Measurements from ENCODE around the gene SPARCL1. TPM values are rescaled to one million over a fixed set of nuclear protein-coding genes. Genes with fewer than 3 reads are reported as not detected.

SPARCL1 gene
- polyA plus RNA-seq, 3 donors: 7.5 to 15.3 (median 13.0) TPM

GRCh38 chr4:87545052-87545451, 15.9 kb upstream of the SPARCL1 start:
- no peak for DNase-seq (ENCODE audit: extremely low read depth in 1 of 11, low read depth in 9 of 11, low spot score in 4 of 11)

GRCh38 chr4:87543835-87544461, 14.8 kb upstream of the SPARCL1 start:
- DNase-seq (ENCODE audit: extremely low read depth in 1 of 11, low read depth in 9 of 11, low spot score in 4 of 11): no peak

DNA sequence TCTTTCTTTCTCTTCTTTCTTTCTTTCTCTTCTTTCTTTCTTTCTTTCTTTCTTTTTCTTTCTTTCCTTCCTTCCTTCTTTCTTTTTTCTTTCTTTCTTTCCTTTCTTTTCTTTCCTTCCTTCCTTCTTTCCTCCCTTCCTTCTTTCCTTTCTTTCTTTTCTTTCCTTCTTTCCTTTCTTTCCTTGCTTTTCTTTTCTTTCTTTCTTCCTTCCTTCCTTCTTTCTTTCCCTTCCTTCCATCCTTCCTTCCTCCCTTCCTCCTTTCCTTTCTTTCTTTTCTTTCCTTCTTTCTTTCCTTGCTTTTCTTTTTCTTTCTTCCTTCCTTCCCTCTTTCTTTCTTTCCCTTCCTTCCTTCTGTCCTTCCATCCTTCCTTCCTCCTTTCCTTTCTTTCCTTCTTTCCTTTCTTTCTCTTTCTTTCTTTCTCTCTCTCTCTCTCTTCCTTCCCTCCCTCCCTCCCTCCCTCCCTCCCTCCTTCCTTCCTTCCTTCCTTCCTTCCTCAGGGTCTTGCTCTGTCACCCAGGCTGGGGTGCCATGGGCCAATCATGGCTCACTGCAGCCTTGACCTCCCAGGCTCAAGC, 13.6 kb upstream of the SPARCL1 start:
- no peak for DNase-seq (ENCODE audit: extremely low read depth in 1 of 11, low read depth in 9 of 11, low spot score in 4 of 11)

DNA sequence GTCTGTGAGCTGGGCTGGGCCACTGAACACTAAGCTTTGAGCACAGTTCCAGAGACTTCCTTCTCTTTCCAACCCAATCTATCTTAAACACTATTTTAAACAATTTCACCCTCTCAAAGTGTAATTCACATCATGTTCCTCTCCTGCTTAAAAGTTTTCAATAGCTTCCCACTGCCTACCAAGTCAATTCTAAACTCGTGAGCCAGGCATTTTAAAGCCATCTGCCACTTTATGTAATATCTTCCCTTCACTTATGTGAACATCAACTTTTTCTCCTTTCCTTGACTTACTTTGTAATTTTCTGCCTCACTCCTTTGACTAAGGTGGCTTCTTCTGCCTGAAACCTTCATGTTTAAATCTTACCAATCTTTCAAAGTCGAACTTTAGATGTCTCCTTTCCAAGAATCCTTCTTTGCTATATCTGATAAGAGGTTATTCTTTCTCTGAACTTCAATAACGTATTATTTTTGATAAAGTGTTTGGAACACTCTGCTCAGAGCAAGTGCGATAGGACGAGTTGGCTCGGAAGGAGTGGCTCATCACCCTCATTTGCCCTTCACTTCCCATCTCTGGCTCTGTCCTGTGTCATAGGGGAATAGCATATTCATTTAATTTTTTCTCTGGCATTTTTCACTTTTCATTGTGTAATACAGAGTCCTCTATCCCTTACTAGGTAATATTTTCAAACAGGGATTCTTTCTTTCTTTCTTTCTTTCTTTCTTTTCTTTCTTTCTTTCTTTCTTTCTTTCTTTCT, 13.0 kb upstream of the SPARCL1 start:
- DNase-seq (ENCODE audit: extremely low read depth in 1 of 11, low read depth in 9 of 11, low spot score in 4 of 11): no peak

GRCh38 chr4:87541521-87541920, 12.3 kb upstream of the SPARCL1 start:
- DNase-seq (ENCODE audit: extremely low read depth in 1 of 11, low read depth in 9 of 11, low spot score in 4 of 11): no peak

GRCh38 chr4:87540146-87541058, 11.2 kb upstream of the SPARCL1 start:
- peak in 1 of 11 donors; percentile 34 for DNase-seq (ENCODE audit: extremely low read depth in 1 of 11, low read depth in 9 of 11, low spot score in 4 of 11)

DNA sequence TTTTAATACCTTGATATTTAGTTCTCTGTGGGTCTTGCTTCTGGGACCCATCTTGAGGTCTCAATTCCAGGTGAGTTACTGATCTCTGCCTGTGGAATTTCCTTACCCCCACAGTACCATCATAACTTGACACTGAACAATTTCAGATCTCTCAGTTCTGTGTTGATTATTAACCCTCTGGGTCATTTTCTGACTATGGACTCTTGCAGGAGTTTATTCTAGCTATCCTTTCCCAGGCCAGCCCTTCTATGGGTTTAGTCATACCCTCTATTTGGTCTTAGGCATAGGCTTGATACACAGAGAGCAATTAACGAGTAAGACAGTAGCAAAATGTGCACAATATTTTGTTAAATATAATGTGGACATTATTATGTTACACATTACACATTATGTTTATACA, 3.7 kb upstream of the SPARCL1 start:
- DNase-seq (ENCODE audit: extremely low read depth in 1 of 11, low read depth in 9 of 11, low spot score in 4 of 11): no peak

GRCh38 chr4:87532109-87532508, 2.9 kb upstream of the SPARCL1 start:
- no peak for DNase-seq (ENCODE audit: extremely low read depth in 1 of 11, low read depth in 9 of 11, low spot score in 4 of 11)

DNA sequence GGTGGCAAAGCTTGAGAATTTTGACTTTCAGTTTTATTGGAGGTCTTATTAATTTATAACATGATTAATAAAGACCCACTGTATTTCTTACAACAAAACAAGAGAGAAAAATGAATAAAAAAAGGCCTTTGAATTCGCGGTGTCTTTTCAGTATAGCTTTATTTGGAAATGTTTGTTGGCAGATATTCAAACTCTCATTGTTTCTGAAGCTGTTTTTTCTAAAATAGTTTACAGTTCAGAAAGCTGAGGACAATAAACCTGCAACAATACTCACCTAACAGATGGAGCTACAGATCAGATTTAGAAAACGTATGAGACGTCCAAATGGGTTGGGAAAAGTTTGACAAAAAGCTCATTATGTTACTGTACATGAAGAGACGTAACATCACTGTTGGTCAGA, 2.4 kb upstream of the SPARCL1 start:
- no peak for DNase-seq (ENCODE audit: extremely low read depth in 1 of 11, low read depth in 9 of 11, low spot score in 4 of 11)

- DNase-seq (ENCODE audit: extremely low read depth in 1 of 11, low read depth in 9 of 11, low spot score in 4 of 11): peak in 3 of 11 donors; percentile 44 to 54 (median 49)
Observed at GRCh38 chr4:87530868-87531267, 1.7 kb upstream of the SPARCL1 start.

DNA sequence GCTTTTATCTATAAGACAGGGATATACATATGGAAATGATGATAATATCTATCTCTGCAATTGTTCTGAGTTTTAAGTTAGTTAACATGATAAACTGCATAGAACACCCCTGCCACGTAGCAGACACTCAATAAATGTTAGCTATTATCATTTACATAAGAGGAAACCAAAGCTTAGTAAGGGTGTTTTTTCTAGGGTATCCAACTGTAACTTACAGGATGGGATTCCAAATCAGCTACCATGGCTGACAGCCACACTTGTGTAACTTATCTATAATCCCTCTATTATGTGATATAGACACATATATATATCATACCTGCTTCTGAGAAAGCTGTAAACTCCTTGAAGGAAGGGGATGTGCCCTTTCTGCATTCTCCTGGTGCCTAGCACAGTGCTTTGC, 1.1 kb upstream of the SPARCL1 start:
- no peak for DNase-seq (ENCODE audit: extremely low read depth in 1 of 11, low read depth in 9 of 11, low spot score in 4 of 11)

DNA sequence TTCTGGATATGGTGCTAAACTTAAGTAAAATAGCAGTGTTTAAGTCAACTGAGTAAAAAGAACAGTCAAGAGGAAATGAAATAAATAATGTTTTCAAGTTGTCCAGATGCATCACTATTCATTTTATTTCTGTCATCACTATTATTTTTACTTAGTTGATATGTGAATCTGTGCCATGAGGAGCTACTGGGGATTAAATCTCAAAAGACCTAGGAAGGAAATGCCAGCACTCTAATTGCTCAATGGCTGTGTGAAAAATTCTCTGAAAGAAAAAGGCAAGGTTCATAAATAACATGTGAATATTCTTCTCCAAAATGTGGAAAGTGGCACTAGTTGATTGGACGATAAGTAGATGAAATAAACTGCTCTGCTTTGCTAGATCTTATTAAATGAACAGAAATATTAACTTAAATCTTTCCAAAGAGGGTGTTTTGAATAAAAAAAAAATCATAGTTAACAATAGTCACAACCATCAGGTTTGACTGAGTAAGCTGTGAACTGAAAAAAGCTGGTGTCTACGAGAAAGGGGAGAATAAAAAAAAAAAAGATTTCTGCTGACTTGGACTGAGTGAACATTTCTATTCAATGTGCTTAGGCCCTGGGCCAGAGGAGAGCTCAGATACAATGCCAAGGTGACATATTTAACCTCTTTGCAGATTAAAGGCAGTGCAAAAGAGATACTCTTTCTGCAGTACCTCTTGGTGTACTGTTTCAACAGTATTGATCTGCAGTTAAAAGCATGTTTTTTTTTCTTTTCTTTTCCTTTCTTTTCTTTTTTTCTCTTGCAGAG, 1.6 kb downstream of the SPARCL1 start:
- DNase-seq (ENCODE audit: extremely low read depth in 1 of 11, low read depth in 9 of 11, low spot score in 4 of 11): no peak

DNA sequence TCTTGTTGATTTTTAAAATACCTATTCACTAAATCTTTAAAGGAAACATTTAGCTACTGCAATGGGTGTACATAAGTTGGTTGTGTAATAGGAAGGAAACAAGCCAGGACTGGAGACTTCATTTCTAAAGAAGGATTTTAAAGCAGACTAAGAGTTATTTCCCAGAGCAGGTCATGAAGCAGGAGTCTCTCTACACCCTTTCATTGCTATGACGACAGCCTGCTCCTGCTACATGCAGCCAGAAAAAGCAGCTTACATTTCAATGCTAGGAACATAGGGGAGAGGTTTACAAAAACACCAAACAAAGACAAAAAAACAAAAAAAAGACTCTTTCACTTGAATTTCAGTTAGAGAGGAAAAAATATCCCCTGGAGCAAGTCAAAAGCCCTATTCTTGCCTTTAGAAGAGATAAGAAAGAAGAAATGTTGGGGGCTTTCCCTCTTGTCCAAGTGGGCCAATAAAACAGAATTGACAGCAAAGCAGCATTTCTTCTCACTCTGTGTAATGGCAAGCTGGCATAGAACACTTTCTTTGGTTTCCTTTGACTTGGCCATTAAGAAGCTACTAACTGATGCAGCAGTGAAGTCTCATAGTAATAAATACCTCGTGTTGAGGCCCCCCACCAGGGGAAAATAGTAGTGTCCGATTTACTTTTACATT, 3.4 kb downstream of the SPARCL1 start:
- no peak for DNase-seq (ENCODE audit: extremely low read depth in 1 of 11, low read depth in 9 of 11, low spot score in 4 of 11)

DNA sequence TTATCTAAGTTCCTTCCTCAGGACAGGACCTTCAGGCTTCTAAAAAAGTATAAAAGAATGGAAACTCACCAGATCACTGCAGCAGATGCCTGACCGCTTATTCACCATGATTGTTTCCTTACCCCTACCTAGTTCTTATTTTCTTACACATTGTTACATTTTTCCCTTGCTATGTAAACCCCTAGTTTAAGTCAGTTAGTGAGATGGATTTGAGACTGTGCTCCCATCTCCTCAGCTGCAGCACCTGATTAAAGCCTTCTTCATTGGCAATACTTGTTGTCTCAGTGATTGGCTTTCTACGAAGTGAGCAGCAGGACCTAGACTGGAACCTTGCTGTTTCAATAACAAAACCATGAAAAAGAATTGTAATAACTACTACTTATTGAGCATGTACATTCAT, 4.7 kb downstream of the SPARCL1 start:
- DNase-seq (ENCODE audit: extremely low read depth in 1 of 11, low read depth in 9 of 11, low spot score in 4 of 11): no peak

GRCh38 chr4:87523307-87523706, 5.9 kb downstream of the SPARCL1 start:
- DNase-seq (ENCODE audit: extremely low read depth in 1 of 11, low read depth in 9 of 11, low spot score in 4 of 11): no peak

DNA sequence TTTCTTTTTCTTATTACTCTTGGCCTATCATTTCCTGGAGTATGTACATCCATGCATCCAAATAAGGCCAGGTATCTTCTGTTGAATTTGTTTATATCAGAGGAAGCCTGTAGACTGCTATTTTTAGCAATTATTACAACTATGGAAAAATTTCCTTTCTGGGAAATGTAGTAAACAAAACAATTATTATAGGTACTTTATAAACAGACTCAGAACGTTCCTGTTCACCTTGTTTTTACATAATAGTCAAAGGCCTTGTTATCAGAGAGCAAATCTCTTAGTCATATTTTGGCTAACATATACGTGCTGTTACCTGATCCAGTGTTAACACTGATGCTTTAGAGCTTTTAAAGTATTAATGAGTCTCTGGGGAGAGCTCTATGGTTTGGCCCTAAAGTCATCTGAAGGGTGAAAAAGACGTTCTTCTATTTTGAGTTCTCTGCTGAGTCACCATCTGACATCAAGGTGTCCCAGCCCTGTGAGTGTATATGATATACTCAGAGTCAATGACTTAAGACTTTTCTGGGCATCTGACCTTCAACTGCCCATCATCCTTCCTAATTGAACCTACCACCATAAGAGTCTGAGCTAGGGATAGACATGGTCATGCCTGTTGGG, 7.3 kb downstream of the SPARCL1 start:
- DNase-seq (ENCODE audit: extremely low read depth in 1 of 11, low read depth in 9 of 11, low spot score in 4 of 11): no peak

DNA sequence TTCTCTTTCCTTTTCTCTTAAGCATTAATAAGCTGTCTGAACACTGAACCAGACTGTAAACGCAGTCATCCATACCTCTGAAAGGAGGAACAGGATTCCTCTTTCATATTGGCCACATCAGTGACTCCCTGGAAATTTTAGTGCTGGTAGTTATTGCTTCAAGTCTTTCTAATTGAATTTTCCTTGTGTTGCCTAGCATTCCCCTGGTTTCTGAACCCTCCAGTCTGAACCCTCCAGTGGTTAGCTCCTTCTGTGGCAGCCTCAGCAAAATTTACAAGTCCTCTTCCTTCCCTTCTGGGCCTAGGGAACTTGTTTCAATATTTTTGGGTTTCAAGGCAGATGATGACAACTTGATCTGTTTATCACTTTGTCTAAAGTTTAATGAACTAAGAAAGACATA, 7.9 kb downstream of the SPARCL1 start:
- DNase-seq (ENCODE audit: extremely low read depth in 1 of 11, low read depth in 9 of 11, low spot score in 4 of 11): no peak

- DNase-seq (ENCODE audit: extremely low read depth in 1 of 11, low read depth in 9 of 11, low spot score in 4 of 11): no peak
Observed at GRCh38 chr4:87517621-87518020, 11.6 kb downstream of the SPARCL1 start.

Measured in renal cortex interstitium (tissue), 11 donors.